Caco-2 (cell line): ENCODE results near the gene SLC3A2. TPM values are rescaled to one million over a fixed set of nuclear protein-coding genes. Genes with fewer than 3 reads are reported as not detected.

Source experiments
- BruUV-seq: library from RNA; stranded (reverse); fragments of 400-500 nt; replicated peaks from 2 replicates; lab custom pipeline; 2021; lab: Mats Ljungman, UMichigan
- CTCF ChIA-PET: fragments of 300-600 bp; sonication (Branson Sonifier 250); formaldehyde crosslinking; loops from one replicate; lab custom pipeline; 2022; ENCODE audit warnings: antibody characterized with exemption; lab: Charles Lee
- POLR2A ChIA-PET: fragments of 300-600 bp; sonication (Branson Sonifier 250); formaldehyde crosslinking; loops from one replicate; lab custom pipeline; 2022; ENCODE audit warnings: antibody characterized with exemption; lab: Charles Lee
- DNase-seq, 2 experiments: peaks; one replicate each; pipeline versions ENCODE4 v3.0.0 to v3.0.0-alpha.2; 2020 to 2022
- H3K27me3 ChIP-seq: replicated peaks from 2 replicates; pipeline ENCODE4 v1.6.0; 2011; ENCODE audit warnings: low read length; ENCODE audit not compliant: control insufficient read depth, insufficient read depth
- H3K36me3 ChIP-seq: 2 replicates; pipeline ENCODE4 v1.5.1; 2011; ENCODE audit warnings: low read length; ENCODE audit not compliant: control insufficient read depth, insufficient read depth
- H3K4me1 ChIP-seq: fragments of 250-450 bp; sonication (Bioruptor Pico); 2 replicates; pipeline ENCODE4 v1.5.1; 2020; ENCODE audit warnings: mild to moderate bottlenecking
- H3K4me3 ChIP-seq: 2 replicates; pipeline ENCODE4 v1.5.1; 2011; ENCODE audit warnings: low read depth, mild to moderate bottlenecking, control low read depth, low read length
- H3K9me3 ChIP-seq: fragments of 250-450 bp; sonication (Bioruptor Pico); 2 replicates; pipeline ENCODE4 v1.5.1; 2020; ENCODE audit warnings: mild to moderate bottlenecking, moderate library complexity
- H3K27ac Mint-ChIP-seq: one replicate; pipeline ENCODE4 v1.8.0; 2022; ENCODE audit warnings: mixed read lengths; ENCODE audit not compliant: unreplicated experiment
- H3K27me3 Mint-ChIP-seq: one replicate; pipeline ENCODE4 v1.8.0; 2022; ENCODE audit warnings: mixed read lengths; ENCODE audit not compliant: insufficient read depth, unreplicated experiment
- H3K36me3 Mint-ChIP-seq: one replicate; pipeline ENCODE4 v1.8.0; 2022; ENCODE audit warnings: mild to moderate bottlenecking, mixed read lengths; ENCODE audit not compliant: insufficient read depth, unreplicated experiment
- H3K4me1 Mint-ChIP-seq: one replicate; pipeline ENCODE4 v1.8.0; 2022; ENCODE audit warnings: low read depth, mixed read lengths; ENCODE audit not compliant: unreplicated experiment
- H3K4me3 Mint-ChIP-seq: one replicate; pipeline ENCODE4 v1.8.0; 2022; ENCODE audit warnings: mild to moderate bottlenecking, moderate library complexity, mixed read lengths; ENCODE audit not compliant: unreplicated experiment
- H3K9me3 Mint-ChIP-seq: one replicate; pipeline ENCODE4 v1.8.0; 2022; ENCODE audit warnings: mixed read lengths; ENCODE audit not compliant: unreplicated experiment
- CTCF ChIP-seq, 2 experiments: fragments of 200-600 bp in 1 of 2; IDR thresholded peaks; 1 replicate in 1 of 2; 2 replicates in 1 of 2; pipeline versions ENCODE4 v1.5.1 to v1.8.0; 2011 to 2022; ENCODE audit warnings: antibody characterized with exemption in 1 of 2, control low read depth in 1 of 2, inconsistent platforms in 1 of 2, low read depth in 1 of 2, low read length in 1 of 2, mild to moderate bottlenecking in 1 of 2, moderate library complexity in 1 of 2; ENCODE audit not compliant: insufficient read depth in 1 of 2, severe bottlenecking in 1 of 2, unreplicated experiment in 1 of 2
- intact Hi-C: fragments of 100-400 bp; cut with micrococcal nuclease; formaldehyde crosslinking; loops from one replicate; pipeline ENCODE4 v1.10.0; 2022; ENCODE audit not compliant: unreplicated experiment
- total RNA-seq: library from RNA; stranded (reverse); gene quantifications from 2 replicates; pipeline ENCODE4 v1.2.3, GENCODE V29; 2022

Gene SLC3A2
- total RNA-seq, 1 experiment from 2014 or later = 879 TPM

- DNase-seq = no peak
- H3K4me1 Mint-ChIP-seq = peaks cover 6% of the 10 kb centered on the region
- no peaks in the 10 kb centered on the region for H3K36me3 ChIP-seq
- CTCF ChIA-PET = no interaction called here
- no TSS peak for BruUV-seq
- H3K9me3 Mint-ChIP-seq = no peaks in the 10 kb centered on the region
- H3K36me3 Mint-ChIP-seq = peaks cover 8% of the 10 kb centered on the region
- no peaks in the 10 kb centered on the region for H3K27me3 Mint-ChIP-seq
- no peak for TF ChIP-seq CTCF (IDR thresholded peaks at IDR 0.05; ENCODE audit: insufficient read depth in 1 of 2, low read depth in 1 of 2, low read length in 1 of 2, severe bottlenecking in 1 of 2, unreplicated experiment in 1 of 2)
- no peak overlapping the region for H3K4me3 Mint-ChIP-seq
- intact Hi-C loops = no loop called here
- H3K9me3 ChIP-seq = no peaks in the 10 kb centered on the region
- no peaks in the 10 kb centered on the region for H3K27me3 ChIP-seq
- H3K4me3 ChIP-seq = no peak overlapping the region
- peaks cover 5% of the 10 kb centered on the region; the same call in 1 of the 2 replicates for H3K4me1 ChIP-seq
- no peak overlapping the region for H3K27ac Mint-ChIP-seq
- POLR2A ChIA-PET = no interaction called here
These were observed 16.6 kb downstream of the SLC3A2 start for GRCh38 chr11:62897311-62897710.

DNA sequence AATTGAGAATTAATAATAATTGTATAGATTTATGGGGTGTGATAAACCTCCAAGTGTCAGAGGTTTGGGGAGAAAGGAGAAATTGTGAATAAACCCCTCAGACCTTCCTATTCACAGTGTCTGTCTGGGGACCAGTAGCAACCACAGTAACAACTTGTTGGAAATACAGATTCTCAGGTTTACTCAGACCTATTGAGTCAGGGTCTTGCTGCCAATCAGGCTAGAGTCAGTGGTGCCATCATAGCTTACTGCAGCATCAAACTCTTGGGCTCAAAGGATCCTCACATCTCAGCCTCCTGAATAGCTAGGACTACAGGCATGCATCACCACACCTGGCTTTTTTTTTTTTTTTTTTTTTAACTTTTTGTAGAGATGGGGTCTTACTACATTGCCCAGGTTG, 17.3 kb downstream of the SLC3A2 start:
- no peaks in the 10 kb centered on the region for H3K27me3 Mint-ChIP-seq
- DNase-seq = no peak
- BruUV-seq = no TSS peak
- no peaks in the 10 kb centered on the region for H3K27me3 ChIP-seq
- no peaks in the 10 kb centered on the region for H3K9me3 Mint-ChIP-seq
- no peak for TF ChIP-seq CTCF (IDR thresholded peaks at IDR 0.05; ENCODE audit: insufficient read depth in 1 of 2, low read depth in 1 of 2, low read length in 1 of 2, severe bottlenecking in 1 of 2, unreplicated experiment in 1 of 2)
- no peak overlapping the region for H3K27ac Mint-ChIP-seq
- H3K4me1 ChIP-seq = no peaks in the 10 kb centered on the region
- no peaks in the 10 kb centered on the region for H3K9me3 ChIP-seq
- POLR2A ChIA-PET = no interaction called here
- CTCF ChIA-PET = interaction anchor here (0.6 to 1.0 kb wide), 3 partner anchors 78 to 137 kb away, joined by 3 to 8 read pairs (median 4); no protein-coding TSS in a partner anchor
- intact Hi-C loops = no loop called here
- peaks cover under 1% of the 10 kb centered on the region for H3K36me3 Mint-ChIP-seq
- no peak overlapping the region for H3K4me3 Mint-ChIP-seq
- no peak overlapping the region for H3K4me3 ChIP-seq
- H3K4me1 Mint-ChIP-seq = peaks cover 6% of the 10 kb centered on the region
- no peaks in the 10 kb centered on the region for H3K36me3 ChIP-seq

DNA sequence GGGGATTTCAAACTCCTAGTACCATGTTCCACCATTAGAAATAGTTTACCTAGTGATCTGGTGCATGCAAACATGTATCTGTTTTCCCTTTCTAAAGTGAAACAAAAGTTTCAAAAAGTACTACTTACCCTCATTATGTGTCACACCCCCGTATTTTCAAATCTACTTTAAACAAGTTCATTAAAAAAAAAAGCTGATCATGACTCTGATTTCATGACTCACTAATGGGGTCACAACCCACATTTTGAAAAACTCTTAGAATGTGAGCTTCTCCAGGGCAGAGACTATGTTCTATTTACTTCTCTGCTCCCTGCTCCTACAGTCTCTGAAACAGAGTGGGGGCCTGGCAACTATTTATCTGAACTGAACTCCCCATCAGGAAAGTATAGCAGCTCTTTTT, 22.2 kb downstream of the SLC3A2 start:
- CTCF ChIA-PET = interaction anchor here (0.7 to 1.6 kb wide), 2 partner anchors 62 to 121 kb away, joined by 3 to 7 read pairs; no protein-coding TSS in a partner anchor
- Mint-ChIP-seq H3K4me1 (peaks cover 5% of the 10 kb centered on the region), H3K4me3 (no peak overlapping the region), H3K36me3 (no peaks in the 10 kb centered on the region), H3K27ac (no peak overlapping the region), H3K27me3 (no peaks in the 10 kb centered on the region), H3K9me3 (no peaks in the 10 kb centered on the region)
- intact Hi-C loops = no loop called here
- Histone ChIP-seq H3K27me3 (no peaks in the 10 kb centered on the region), H3K9me3 (no peaks in the 10 kb centered on the region), H3K4me1 (no peaks in the 10 kb centered on the region), H3K36me3 (no peaks in the 10 kb centered on the region), H3K4me3 (no peak overlapping the region)
- no peak for TF ChIP-seq CTCF (IDR thresholded peaks at IDR 0.05; ENCODE audit: insufficient read depth in 1 of 2, low read depth in 1 of 2, low read length in 1 of 2, severe bottlenecking in 1 of 2, unreplicated experiment in 1 of 2)
- BruUV-seq = no TSS peak
- POLR2A ChIA-PET = no interaction called here
- no peak for DNase-seq
